PC-9 (cell line): Measurements from ENCODE around the gene RASSF4.

Experiments
- CTCF ChIP-seq: fragments of 200-600 bp; sonication (generic); conservative IDR thresholded peaks from 2 replicates; pipeline ENCODE4 v1.6.1; 2017; ENCODE audit warnings: mixed run types, antibody characterized with exemption, mild to moderate bottlenecking, moderate library complexity
- EZH2 ChIP-seq: fragments of 200-600 bp; sonication (generic); IDR thresholded peaks from 2 replicates; pipeline ENCODE4 v1.8.0; 2017; ENCODE audit warnings: antibody characterized with exemption, low read depth

- TF ChIP-seq CTCF (no peak), EZH2 (no peak)
These were observed 29.5 kb downstream of the RASSF4 start for GRCh38 chr10:44988957-44989585.
